ENCODE data around the gene HS3ST3B1. TPM values are rescaled to one million over a fixed set of nuclear protein-coding genes. Genes with fewer than 3 reads are reported as not detected.

HS3ST3B1 gene
- total RNA-seq (2014; rRNA removed; shearing (Covaris generic)): 17.7 and 20.6 TPM in 2 replicates
- 6.0 and 8.1 TPM in 2 replicates for polyA plus RNA-seq (2016; fragmentation: Nextera tagmentation; extraction: Ambion mirVana)
- long read RNA-seq, partial matches to known transcripts: 0 of 6 reads
- long read RNA-seq, other reads (novel, unspliced or antisense): 5 of 6 reads

GRCh38 chr17:14300575-14301278, at the start of gene HS3ST3B1:
Gene HS3ST3B1, plus strand, starts transcription at chr17:14301081. Its CDS starts 438 bp downstream, at chr17:14301519.
- no peak within 1 kb of the TSS for H3K27ac ChIP-seq (ENCODE audit: low read depth)
- H3K36me3 ChIP-seq (ENCODE audit: insufficient read depth): no peaks in the 10 kb centered on the region
- no peaks in the 10 kb centered on the region for H3K9me2 ChIP-seq (ENCODE audit: insufficient read depth)
- peaks cover 92% of the 10 kb centered on the region for H3K27me3 ChIP-seq (ENCODE audit: insufficient read depth)
- H3K4me1 ChIP-seq (ENCODE audit: insufficient read depth): peaks cover 50% of the 10 kb centered on the region
- peak within 1 kb of the TSS; percentile 81 for H3K4me3 ChIP-seq
- ATAC-seq (peak; percentile 65), DNase-seq (ENCODE audit: low spot score) (peak; percentile 100)
- peak within 1 kb of the TSS; percentile 92 for H3K4me2 ChIP-seq
- no peak within 1 kb of the TSS for H3K27ac Mint-ChIP-seq
- H3K4me3 Mint-ChIP-seq: peak within 1 kb of the TSS; percentile 87
- H3K4me1 Mint-ChIP-seq: peaks cover 55% of the 10 kb centered on the region
- H2AFZ ChIP-seq: peak within 1 kb of the TSS; percentile 70; the same call in 1 of the 2 replicates
- H3K9me3 Mint-ChIP-seq: peaks cover 4% of the 10 kb centered on the region; the same call in 1 of the 3 replicates
- H3K36me3 Mint-ChIP-seq (ENCODE audit: low read depth): no peaks in the 10 kb centered on the region
- peaks cover 83% of the 10 kb centered on the region for H3K27me3 Mint-ChIP-seq (ENCODE audit: insufficient read depth, low read depth, poor library complexity)
- H3F3A ChIP-seq (replicated peaks; ENCODE audit: low read depth): peaks cover 10% of the 10 kb centered on the region
- peak; percentile 54 for TF ChIP-seq EZH2 (IDR thresholded peaks at IDR 0.05; ENCODE audit: low read depth, unreplicated experiment)
- no peak for TF ChIP-seq ZNF331 (CRISPR knock-in tag; IDR thresholded peaks at IDR 0.05; ENCODE audit: low read depth)
- peak; percentile 81 for TF ChIP-seq POLR2AphosphoS5 (IDR thresholded peaks at IDR 0.05; ENCODE audit: low read depth)
- peak; percentile 21; the same call in 1 of the 2 replicates for TF ChIP-seq CREB1 (CRISPR knock-in tag; IDR thresholded peaks at IDR 0.05; ENCODE audit: low read depth)
- TF ChIP-seq ETS1 (IDR thresholded peaks at IDR 0.05): 0 out of 2 replicates have a peak, but pooled peaks have one; percentile 32
- TF ChIP-seq REST (IDR thresholded peaks at IDR 0.05; ENCODE audit: unreplicated experiment): no peak
- TF ChIP-seq ZNF114 (CRISPR knock-in tag; IDR thresholded peaks at IDR 0.05): no peak
- TF ChIP-seq STAT1 (IDR thresholded peaks at IDR 0.05; ENCODE audit: unreplicated experiment): no peak
- TF ChIP-seq CTCF (conservative IDR thresholded peaks at IDR 0.05; ENCODE audit: low read depth in 2 of 2): no peak
- 0 out of 2 replicates have a peak, but pooled peaks have one; percentile 37 for TF ChIP-seq ZNF462 (CRISPR knock-in tag; IDR thresholded peaks at IDR 0.05)
- no peak for TF ChIP-seq NANOG (IDR thresholded peaks at IDR 0.05; ENCODE audit: borderline replicate concordance)
- H4K20me1 ChIP-seq (replicated peaks; ENCODE audit: insufficient read depth): peaks cover 15% of the 10 kb centered on the region; the same call in 1 of the 2 replicates
- H3K79me2 ChIP-seq (replicated peaks; ENCODE audit: insufficient read depth): peaks cover 38% of the 10 kb centered on the region
